CD4-positive, alpha-beta T cell treated with Interleukin-1 beta for 1 hour (primary cell): ENCODE results near the gene GSDME.
"Not testable (repeated sequence)": the region's sequence is repeated elsewhere in the genome, so short reads cannot be mapped to it uniquely, and the experiment has no call there.

Experiments
- DNase-seq, 2 donors: peaks; one replicate each; pipeline ENCODE4 v3.0.0-alpha.2; 2020 to 2022

Gene GSDME

DNA sequence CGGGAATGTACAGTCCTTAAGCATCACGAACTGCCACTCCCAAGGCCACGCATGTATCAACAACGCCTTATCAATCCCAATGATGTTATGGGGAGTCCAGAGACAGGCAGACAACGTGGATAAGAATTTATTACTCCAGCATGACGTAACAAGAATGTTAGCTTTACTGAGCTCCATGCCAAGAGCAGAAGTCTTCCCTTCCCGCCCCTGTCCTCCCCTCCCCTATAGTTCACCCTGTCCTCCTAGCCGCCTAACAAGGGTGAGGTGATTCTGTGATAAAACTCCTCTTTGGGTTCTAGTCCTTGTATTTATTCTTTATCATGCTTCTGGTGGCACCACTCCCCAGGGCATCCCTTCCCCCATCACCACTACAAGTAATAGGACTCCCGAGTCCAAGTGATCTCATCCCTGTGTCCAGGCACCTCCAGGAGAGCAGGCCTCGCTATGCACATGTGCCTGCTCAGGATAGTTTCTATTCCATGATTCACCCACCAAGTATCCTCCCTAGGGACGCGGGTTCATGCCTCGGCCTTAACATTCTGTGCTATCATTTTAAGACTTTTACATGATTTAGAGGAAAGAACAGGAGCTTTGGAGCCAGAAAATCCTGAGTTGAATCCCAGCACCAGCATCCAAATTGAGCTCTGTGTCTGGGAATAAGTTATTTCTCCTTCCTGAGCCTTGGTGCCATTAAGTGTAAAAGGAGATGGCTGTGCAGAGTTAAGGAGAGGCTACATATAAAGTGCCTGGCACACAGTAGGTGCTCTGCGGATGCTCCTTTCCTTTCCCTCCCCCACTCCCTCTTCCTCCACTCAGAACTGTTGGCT, 15.4 kb downstream of the GSDME start:
- no peak for DNase-seq

DNA sequence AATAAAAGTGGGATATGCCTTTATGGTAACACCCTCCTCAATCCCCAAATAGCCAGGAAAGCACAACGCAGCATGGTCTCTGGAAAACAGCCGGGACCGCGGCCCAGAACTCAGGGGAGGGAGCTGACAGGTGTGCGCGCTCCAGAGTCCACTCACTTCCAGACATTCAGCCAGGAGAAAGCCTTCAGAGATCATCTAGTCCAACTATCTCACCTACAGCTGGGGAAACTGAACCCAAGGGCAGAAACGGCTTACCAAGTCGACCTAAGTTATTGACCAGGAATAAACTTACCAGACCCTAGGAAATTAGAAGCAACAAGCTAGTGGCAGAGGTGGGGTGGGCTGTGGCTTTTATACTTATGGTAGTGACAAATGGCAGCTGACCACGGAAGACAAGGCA, 16.4 kb downstream of the GSDME start:
- DNase-seq: no peak

DNA sequence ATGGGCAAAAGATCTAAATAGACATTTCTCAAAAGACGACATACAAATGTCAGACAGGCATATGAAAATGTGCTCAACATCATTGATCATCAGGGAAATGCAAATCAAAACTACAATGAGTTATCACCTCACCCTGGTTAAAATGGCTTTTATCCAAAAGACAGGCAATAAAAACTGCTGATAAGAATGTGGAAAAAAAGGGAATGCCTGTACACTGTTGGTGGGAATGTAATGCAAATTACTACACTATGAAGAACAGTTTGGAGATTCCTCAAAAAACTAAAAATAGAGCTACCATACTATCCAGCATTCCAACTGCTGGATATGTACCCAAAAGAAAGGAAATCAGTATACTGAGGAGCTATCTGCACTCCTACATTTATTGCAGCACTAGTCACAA, 18.0 kb downstream of the GSDME start:
- DNase-seq: no peak

DNA sequence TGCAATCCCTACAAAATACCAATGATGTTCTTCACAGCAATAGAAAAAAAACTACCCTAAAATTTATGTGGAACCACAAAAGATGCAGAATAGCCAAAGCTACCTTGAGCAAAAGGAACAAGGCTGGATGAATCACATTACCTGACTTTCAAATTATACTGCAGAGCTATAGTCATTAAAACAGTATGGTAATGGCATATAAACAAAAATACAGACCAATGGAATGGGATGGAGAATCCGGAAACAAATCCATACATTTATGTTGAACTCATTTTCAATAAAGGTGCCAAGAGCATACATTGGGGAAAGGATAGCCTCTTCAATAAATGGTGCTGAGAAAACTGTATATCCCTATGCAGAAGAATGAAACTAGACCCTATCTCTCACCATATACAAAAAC, 18.7 kb downstream of the GSDME start:
- DNase-seq: no peak

DNA sequence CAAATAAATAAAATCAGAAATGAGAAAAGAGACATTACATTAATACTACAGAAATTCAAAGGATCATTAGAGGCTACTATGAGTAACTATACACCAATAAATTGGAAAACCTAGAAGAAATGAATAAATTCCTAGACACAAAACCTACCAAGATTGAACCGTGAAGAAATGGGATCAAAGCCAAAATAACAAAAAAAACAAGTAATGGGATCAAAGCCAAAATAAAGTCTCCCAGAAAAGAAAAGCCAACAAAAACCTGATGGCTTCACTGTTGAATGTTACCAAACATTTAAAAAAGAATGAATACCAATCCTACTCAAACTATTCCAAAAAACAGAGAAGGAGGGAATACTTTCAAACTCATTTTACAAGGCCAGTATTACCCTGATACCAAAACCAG, 20.0 kb downstream of the GSDME start:
- no peak for DNase-seq

DNA sequence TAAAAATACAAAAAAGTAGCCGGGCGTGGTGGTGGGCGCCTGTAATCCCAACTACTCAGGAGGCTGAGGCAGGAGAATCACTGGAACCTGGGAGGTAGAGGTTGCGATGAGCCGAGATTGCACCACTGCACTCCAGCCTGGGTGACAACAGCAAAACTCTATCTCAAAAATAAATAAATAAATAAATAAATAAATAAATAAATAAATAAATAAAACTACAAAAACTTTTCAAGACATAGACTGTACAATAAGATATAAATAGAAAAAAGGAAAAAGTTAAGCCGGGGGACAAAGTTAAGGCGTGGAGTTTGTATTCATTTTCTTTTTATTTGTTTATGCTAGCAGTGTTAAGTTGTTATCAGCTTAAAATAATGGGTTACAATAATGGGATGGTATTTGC, 21.7 kb downstream of the GSDME start:
- not testable (repeated sequence) for DNase-seq

DNA sequence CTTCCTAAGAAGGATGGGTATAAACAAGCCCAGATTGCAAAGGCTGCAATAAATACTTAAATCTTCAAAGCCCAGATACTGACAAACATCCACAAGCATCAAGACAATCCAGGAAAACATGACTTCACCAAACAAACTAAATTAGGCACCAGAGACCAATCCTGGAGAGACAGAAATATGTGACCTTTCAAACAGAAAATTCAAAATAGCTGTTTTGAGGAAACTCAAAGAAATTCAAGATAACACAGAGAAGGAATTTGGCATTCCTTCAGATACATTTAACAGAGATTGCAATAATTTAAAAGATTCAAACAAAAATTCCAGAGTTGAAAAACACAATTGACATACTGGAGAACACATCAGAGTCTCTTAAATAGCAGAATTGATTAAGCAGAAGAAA, 23.0 kb downstream of the GSDME start:
- DNase-seq: no peak

DNA sequence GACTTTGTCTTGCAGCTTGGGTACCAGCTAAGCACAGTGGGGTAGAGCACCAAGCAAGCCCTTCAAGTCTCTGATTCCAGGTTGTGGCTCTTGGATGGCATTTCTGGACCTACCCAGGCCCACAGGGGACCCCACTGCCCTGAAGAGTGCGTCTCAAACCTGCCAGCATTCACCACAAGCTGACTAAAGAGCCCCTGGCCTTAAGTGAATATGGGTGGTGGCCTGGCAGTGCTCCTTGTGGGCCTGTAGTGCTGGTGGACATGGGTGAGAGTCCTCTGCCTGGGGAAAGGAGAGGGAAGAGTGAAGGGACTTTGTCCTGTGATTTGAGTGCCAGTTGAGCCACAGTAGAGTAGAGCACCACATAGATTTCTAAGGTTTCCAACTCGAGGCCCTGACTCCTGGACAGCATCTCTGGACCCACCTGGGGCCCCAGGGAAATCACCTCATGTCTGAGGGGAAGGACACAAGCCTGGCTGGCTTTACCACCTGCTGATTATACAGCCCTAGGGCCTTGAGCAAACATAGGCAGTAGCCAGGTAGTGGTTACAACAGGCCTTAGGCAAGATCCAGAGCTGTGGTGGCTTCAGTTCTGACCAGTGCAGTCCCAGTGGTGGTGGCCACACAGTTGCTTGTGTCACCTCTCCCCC, 23.7 kb downstream of the GSDME start:
- DNase-seq: no peak

DNA sequence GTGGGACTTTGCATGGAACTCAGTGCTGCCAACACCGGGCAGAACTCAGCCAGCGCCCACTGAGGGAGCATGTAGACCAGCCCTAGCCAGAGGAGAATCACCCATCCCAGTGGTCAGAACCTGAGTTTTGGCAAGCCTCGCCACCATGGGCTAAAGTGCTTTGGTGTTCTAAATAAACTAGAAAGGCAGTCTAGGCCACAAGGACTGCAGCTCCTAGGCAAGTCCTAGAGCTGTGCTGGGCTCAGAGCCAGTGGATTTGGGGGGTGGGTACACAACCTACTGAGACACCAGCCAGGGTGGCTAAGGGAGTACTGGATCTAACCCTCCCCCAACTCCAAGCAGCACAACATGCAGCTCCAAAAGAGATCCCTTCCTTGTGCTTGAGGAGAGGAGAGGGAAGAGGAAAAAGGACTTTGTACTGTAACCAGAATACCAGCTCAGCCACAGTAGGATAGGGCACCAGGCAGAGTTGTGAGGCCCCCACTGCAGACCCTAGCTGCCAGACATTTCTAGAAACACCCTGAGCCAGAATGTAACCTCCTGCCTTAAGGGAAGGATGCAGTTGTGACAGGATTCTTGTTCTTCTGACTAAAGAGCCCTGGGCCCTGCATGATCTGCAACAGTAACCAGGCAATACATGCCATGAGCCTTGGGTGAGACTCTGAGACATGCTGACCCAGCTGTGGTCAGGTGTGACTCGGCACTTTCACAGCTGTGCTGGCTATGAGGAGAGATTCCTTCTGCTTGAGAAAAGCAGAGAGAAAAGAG, 24.4 kb downstream of the GSDME start:
- no peak for DNase-seq

DNA sequence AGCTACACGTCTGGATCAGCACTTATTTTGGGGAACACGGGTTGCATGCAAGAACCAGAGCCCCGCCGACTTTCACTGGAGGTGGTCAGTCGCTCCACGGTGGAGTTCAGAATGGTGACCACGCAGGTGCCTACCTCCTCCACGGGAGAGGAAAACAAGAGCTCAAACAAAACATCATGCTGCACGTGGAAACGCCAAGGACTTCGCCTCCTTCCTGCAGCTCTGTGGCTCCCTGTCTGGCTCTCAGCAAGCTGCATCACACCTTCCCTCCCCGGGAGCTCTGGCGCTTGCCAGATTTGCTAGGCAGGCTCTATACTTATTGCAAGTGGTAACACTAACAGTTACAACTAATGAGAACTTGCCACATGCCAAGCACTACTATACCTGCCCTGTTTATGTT, 26.0 kb downstream of the GSDME start:
- DNase-seq: no peak

DNA sequence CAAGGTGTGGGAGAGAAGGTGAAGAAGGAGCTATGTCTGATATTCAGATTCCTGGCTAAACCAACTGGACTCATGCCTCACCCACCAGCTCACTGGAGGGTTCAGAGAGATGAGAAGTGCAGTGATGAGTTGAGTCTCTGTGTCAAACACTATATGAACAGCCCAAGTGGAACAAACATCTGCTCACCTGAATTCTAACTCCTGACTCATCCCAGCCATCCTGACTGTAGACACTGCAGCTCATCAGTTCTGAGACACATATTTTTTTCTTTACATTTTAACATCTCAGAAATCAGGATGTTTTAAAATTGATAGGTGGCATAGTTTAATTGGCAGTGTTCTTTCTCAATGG, 27.3 kb downstream of the GSDME start:
- DNase-seq: no peak

DNA sequence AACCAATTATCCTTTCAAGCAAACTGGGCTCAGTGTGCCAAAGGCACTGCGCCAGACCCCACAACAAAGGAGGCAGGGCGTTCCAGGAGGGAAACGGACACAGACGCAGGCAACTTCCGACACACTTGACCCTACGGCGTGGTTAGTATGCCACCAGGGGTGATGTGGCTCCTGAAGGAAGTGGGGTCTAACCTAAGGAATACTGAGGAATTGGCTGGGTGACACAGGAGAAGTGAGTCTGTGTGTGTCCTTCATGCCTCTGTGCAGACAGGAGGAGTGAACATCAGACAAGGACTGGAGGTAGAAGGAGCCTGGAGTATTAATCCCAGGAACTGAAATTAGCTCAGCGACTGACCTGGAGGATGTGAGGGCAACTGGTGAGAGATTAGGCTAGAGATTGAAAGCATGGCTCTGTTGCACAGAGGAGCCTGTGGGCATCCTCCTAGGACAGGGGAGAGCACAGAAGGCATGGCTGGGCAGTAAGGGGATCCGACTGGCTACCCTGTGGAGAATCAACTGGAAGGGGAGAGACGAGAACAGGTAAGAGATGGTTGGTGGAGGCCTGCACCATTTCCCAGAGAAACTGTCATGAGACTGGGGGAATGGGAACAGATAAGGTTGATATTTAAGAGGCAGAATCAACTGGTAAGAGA, 27.8 kb downstream of the GSDME start:
- no peak for DNase-seq

DNA sequence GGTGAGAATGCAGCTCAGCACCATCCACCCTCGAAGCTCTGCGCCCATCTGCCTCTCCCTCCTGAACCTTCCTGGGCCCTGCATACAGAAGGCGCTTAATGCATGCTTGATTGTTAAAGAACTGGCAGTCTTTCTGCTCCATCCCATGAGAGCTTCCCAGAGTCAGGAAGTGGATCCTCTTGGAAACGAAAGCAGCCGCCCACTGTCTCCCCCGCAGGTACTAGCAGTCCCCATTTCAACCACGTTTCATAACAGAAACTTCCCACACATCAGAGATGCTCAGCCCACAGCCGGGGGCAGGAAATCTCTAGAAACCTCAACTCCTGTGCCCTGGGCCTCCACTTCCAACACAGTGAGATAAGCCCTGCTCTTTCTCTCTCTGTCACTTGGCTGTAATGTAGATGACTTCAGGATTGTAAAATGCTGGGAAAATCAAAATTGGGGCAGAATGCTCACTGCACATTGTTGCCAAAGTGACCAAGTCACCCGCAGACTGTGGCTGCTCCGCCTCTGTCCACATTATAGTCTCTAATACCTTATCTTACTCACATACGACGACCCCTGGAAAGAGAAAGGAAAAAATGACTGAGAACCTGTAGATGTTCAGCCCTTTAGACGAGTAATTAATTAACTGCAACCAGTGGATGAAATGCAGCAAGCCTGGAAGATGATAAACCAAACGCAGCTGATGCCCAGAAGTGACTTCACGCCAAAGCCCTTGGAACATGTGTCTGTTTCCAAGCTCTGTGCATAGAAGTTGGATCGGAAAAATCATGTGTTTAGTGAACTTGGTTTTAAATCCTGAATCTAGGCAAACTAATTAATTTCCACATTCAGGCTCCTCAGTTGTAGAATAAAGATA, 28.5 kb downstream of the GSDME start:
- DNase-seq: no peak

DNA sequence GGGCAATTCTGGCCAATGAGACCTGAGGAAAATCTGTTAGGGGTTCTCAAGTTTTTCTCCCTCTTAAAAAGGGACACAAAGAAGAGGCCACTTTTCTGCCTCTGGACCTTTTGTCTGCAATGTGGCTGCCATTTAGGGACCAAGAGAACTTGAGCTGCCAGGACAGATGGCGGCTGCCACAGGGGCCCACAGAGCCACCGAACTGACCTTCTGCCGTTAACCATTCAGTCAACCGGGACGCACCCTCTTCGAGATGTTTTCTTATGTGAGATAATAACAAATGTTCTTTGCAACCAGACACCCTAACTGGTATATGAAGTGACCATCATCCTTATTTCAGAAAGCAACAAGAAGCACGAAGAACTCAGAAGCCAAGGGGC, 29.2 kb downstream of the GSDME start:
- no peak for DNase-seq

DNA sequence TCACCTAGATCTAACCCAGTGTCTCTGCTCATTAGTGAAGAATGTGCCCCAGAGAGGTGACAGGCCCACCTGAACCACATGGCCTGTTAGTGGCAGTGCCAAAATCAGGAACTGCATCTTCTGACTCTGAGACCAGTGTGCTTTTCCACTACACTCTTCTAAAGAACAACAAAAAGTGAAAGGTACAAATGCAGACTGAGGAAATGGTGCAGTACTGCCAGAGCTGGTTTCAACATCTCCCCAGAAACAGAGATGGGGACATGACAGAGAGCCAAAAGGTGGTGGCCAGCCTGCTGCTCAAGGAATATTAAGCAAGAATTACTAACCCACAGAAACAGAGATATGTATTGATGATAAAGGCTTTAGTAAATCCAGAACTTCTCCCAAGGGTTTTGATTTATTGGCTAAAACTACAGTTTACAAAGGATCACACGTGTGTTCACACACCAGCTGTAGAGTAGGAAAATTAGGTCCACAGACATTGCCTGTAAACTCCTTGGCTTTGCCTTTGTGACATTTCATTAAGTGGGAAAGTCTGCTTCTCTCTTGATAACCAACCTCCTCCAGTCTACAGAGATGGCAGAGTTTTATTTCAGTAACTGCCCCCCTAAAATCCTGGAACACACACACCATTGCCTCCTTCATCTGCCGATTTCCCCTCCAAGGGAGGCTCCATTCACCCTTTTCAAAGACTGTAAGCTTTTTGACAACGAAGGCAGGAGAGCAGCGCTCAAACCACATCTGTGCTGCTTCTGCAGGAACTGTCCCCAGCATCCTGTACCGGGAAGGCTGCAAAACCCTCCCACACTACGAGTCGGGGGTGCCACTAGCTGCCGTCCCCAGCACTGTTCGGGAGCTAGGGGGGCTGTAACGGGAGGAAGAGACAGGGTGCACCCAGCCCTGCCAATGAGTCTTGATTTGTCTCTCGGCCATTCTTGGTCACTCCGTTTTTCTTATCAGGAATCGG, 29.8 kb downstream of the GSDME start:
- DNase-seq: no peak

DNA sequence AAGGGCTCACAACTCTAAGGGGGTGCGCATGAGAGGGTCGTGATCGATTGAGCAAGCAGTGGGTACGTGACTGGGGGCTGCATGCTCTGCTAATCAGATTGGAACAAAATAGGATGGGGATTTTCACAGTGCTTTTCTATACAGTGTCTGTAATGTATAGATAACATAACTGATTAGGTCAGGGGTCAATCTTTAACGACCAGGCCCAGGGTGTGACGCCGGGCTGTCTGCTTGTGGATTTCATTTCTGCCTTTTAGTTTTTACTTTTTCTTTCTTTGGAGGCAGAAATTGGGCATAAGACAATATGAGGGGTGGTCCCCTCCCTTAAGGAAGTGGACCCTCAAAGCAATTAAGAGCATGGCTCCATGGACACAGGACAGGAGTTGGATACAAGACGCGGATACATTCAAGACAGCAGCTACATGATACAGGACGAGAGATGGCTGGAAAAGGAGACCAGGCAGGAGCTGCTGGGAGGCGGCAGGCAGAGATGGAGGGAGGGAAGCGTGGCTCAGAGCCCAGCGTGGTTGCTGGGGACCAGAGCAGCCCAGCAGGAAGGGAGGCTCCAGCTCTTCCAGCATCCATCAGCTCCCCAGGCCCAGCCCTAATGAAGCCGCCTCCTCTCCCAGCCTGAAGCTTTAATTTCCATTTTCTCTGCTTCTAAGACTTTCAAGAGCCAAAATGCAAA, 31.6 kb downstream of the GSDME start:
- DNase-seq: no peak

DNA sequence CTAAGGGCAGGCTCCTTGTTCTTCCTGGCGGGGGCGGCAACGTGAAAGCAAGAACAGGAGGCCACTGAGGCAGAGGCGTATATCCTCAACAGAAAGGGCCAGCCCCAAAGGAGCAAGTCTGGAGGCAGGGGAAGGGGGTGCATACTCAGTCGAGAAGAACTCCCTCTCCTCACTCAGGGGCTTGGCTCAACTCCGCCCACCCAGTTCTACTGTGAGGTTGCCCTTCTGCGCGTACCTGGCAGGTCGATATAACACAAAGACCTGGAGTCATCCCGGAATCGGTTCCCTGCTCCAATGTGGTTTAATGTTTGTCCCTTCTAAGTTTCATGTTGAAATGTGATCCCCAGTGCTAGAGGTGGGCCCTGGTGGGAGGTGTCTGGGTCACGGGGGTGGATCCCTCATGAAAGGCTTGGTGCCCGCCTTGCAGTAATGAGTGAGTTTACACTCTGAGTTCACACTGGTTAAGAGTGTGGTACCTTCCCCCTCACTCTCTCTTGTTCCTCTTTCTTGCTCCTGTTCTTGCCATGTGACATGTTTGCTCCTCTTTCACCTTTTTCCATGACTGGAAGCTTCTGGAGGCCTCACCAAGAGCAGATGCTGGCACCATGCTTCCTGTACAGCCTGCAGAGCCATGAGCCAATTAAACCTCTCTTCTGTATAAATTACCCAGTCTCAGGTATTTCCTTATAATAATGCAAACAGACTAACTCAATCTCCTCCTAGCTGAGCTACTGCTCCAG, 32.6 kb downstream of the GSDME start:
- no peak for DNase-seq

DNA sequence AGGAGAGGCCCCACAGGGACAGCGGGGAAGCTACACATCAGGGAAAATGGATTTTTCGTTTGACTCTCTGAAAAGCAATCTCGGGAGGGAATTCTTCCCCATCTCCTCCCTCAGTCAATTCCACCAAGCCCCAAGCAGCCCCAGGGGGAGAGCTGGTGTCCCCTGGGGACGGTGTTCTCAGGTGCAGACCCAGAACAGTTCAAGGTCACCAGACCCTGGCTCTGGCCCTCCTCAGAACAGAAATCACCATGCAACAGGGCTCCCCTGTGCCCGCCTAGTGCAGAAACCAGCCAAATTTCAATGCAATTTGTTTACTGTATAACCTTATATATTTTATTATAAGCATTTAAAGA, 34.1 kb downstream of the GSDME start:
- no peak for DNase-seq

DNA sequence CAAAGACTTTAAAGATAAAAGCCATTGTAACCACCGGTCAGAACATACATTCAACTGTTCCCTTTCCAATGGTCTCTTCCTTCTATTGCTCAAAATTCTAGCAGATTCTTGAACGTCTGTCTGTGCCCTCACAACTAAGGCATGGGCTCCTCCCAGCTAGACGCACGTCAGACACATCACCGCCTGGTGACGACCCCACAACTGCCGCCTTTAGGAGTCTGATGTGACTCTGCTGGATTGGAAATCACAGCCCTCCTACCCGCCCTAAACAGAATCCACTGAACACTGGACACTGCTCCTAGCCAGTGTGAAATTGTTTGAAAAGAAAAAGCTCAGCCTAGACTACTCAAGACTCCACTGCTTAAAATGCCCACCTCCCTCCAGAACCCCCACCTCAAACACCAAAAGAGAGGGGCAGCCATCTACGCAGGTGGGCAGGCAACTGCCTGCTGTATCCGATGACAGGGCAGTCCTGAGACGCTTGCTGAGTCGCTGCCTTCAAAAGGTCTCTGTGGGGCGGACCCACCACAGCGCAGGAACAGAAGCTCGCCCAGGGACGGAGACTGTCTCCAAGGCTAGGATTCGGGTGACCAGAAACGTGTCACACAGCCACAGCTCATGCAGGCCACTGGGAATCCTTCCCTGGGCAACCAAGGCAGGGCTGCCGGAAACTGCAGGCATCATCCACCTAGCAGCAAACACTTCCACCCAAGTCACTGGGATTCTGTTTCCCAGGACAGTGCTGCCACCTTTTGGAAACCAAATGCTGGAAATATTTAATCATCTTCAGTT, 34.7 kb downstream of the GSDME start:
- DNase-seq: no peak
